HG03064 (cell line): ENCODE data around the gene A1CF.

Source experiments
- ATAC-seq: cut with Tn5 transposase; IDR thresholded peaks from one replicate; pipeline ENCODE4 v1.9.1; 2021; ENCODE audit warnings: low read depth; ENCODE audit not compliant: unreplicated experiment

A1CF gene

DNA sequence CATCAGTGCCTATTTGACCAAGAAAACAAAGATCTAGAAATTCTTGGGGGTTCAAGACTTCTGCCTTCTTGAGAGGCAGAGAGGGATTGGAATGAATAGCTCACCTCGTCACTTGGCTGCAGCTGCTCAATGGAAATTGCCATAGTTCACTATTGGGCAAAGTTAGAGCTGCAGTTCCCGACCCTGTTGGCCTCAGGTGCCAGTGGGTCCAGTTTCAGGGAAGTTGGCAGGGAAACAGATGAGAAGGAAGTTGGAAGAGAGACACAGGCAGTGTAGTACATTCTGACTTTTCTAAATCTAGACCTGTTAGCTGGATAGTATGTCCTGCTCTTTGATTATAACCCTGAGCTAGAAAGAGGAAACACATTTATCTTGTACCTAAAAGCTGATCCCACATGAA is 19.1 kb downstream of the A1CF start:
- ATAC-seq, result no peak

DNA sequence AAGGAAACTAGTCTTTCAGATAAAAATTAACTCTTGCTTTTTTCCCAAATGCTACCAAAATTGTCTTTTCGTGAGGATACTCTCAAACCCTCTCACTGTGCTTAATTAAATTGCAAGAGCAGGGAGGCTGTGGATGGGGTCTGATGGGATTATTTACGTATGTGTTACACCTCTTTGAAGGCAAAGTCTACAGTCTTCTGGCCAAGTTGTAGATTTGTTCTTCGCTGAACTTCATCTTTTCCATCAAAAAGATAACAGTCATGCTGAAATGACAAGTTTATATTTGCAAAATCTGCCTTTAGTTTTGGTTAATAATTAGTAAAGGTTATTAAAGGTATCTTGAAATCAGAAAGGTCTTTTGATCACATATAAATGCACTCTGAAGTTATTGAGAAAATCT is 22.7 kb downstream of the A1CF start:
- ATAC-seq, result no peak

DNA sequence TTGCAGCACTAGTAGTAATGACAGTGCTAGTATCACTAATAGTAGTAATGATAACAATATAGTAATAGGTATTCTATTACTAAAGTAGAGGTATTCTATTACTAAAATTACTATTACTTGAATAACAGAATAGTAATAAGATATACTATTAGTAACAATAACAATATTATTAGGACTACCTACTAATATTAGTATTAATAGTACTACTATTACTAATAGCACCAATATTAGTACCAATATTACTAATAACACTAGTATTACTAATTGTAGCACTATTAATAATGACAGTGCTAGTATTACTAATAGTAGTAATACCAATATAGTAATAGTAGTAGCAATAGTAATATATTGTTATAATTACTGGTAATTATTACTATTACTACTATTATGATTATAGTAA is 24.1 kb downstream of the A1CF start:
- ATAC-seq, result no peak

DNA sequence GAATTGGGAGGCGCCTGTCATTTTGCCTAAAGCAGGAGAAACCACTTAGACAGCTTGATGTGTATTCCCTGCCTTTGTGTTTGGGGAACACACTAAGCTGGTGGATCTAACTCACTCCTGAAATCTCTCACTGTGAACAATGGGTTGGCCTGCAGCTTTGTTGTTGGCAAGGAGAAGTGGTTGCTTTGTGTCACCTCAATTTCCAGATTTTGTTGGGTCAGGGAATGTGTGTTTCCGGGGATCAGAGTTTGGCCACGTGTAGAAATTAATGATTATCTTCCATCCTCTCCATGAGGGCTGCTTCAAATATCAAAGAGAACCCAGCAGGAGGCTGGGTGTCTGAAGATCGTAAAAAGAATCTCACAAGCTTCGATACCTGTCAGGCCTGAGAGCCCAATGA is 27.8 kb downstream of the A1CF start:
- no peak for ATAC-seq

DNA sequence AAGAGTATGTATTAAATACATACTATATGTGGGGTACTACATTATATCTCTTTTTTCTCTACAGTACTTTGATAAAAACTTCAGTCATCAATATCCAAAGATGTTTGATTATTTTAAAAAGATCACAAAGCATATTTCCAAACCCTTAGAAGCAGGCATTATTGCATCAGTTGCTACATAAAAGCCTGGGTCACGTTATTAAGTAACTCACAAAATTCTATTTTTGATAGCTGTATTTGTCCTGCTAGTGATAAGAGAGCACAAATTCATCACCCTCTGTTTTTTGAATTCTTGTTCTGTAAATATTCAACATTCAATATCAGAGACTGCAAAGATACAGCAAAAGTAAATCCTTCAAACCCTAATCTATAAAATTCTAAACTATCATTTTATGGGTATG is 30.0 kb downstream of the A1CF start:
- no peak for ATAC-seq

DNA sequence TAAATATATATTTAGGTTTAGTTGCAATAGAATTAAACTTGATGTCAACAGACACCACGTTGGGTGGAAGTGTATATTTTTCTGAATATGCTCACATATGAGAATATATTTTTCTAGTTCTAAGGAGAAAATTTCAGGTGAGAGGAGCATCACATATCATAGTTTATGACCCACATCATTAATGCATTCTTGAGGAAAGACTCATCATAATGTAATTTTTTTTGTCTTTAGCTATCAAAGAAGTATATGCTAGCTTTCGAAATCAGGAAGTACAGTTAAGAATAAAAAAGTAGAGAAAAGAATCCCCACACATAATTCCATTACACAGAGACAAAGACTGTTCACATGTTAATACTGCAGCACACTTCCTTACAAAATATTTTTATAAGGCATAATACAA is 30.4 kb downstream of the A1CF start:
- ATAC-seq, result no peak

DNA sequence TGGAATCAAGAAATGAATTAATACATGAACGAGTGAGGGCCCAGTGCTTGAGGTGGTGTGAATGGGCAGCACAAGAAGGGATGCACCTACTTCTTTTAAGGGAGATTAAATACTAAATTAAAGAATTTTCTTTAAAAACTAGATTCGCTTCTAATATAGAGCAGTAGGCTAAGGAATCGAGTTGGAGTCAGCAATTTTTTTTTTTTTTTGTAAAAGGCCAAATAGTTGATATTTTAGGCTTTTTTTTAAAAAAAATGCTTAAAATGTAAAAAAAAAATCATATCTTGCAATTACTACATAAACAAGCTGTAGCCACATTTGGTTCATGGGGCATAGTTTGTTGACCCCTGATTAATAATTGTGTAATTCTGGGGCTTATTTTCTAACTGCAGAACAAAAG is 31.9 kb downstream of the A1CF start:
- ATAC-seq, result no peak

DNA sequence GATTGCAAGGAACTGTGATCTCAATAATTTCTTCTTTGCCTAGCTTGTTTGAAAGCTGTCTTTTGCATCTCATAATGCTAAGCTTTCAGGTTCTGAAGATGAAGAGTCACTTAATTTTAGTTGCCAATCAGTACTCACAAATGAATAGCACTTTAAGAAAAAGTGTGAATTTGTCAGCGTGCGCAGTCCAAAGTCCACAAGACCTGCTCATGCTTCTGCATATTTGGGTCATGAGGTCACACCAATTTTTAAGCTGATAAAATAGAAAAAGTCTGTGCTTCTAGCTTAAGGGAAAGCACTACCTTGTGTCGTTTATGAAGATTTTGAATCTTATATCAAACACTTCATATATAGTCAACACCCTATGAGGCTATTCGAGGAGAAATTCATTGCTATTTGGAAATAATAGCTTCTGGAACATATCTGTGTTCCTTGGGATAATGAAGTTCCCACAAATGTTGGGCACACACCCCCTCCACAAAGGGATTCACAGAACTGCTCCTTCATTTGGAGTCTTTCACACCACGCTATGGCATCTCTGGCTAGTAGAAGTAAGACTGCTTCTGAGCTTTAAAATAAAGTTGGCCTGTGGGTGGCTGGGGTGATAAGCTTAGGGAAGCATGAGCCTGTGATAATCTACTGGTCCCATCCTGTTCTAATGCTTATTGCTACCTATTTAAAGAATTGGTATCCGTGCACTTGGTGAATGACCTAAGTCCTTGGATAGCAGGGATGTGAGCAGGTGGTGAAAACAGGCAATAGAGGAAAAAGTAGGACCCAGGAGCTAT is 33.3 kb downstream of the A1CF start:
- ATAC-seq, result no peak

DNA sequence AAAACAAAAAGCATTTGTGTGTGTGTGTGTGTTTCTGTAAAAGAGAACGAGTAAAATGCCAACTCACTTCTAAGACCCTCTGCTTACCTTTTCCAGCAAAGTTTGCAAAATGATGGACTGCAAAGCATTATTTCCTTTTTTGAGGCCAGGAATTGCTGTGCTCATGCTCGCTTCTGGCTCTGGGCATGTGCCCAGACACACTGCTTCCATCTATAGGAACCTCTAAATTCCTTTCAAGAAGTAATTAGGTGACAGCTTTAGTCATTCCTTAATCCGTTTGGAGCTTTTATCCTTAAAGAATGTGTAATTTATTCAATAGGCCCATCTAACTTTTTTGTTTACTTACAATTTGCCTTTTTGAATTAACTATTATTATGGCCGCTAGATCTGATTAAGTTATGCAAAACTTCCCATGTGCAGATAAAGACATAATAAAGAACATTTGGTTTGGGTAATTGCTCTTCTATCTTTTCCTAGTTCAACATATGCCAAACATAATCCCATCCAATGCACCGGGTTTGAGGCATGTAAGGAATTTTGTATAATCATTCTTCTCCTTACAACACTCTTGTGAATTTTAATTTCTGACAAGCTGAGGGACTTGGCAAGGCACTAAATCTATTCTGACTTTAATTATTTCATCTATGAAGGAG is 34.7 kb downstream of the A1CF start:
- no peak for ATAC-seq

DNA sequence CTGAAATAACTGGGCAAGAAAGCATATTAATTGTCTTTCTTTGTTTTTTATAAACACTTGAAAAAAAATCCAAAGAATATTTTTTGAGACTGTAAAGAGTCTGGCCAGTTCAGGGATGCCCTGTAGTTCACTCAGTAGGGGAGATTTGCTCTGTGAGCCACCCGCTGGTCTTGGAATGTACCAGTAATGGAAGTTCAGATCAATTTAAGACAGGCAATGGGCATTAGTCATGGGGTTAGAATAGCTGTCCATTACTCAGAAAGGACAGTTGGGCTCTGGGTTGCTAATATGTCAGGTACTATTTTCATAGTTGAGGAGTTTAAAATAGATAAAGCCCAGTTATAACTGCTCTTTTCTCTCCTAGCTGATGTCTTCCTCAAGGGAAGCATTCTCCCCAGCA is 38.7 kb downstream of the A1CF start:
- no peak for ATAC-seq

DNA sequence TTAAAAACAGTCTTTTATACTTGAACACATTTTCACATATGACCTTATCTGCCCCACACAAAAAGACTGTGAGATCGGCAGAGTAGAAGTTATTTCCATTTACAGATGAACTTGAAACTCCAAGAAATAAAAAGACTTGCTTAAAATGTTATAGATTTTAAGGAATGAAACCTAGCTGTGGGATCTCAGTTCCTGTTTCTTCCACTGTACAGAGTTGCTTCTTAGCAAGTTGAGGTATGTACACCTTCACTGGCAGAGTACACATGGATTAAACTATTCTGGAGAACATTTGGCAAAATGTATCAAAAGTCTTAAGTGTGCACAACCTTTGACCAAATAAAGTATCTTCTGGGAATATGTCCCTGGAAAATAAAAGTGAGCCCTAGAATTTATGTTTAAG is 48.3 kb downstream of the A1CF start:
- no peak for ATAC-seq

DNA sequence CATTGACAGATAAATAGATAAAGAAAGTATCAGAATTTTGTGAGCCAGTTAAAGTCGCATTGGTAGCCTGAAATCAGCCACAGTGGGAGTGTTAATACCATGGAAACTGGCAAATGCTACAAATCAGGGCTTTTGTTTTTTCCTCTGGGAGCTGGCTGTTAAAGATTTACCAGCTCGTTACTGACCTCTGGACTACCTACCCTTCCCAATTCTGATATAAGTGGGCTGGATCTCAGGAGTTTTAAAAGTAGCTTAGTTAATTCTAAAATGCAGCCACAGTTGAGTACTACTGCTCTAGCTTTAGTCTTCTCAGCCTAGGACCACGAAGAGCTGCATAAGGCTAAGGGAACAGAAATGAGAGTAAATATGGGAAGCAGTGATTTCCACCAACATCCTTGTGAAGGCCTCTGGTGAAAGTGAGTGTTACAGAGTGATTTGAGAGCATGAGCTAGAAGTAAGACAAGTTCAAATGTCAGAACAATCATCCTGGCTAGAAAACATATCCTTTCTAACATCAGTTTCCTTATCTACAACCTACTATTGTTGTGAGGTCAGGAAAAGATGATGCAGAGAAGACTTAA is 53.2 kb downstream of the A1CF start:
- ATAC-seq, result no peak

DNA sequence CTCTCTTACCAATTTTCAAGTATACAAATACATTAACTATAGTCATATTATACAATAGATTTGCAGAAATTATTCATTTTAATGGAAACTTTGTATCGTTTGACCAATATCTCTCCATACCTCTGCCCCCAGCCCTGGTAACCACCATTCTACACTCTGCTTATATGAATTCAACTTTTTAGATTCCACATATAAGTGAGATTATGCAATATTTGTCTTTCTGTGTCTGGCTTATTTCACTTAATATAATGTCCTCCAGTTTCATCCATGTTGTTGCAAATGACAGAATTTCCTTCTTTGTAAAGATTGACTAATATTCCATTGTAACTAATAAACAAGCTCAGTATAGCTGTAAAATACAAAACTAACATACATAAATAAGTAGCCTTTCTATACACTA is 55.4 kb downstream of the A1CF start:
- ATAC-seq, result no peak

DNA sequence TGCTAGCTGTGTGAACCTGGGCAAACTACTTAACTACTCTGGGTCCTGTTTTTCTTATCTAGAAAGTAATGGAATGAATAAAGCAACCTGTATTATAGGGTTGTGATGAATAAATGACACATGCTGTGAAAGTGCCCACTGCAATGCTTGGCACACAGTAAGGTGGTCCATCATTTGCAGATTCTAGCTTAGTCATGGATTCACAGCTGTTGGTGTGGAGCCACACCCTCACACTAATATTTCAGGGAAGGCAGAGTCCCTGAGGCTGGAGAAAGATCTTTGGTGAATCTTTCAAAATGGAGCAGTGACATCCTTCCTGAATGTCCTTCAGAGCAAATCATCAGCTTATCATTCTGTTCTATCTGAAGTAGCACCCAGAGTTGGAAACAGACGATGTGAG is 60.6 kb downstream of the A1CF start:
- ATAC-seq, result no peak

DNA sequence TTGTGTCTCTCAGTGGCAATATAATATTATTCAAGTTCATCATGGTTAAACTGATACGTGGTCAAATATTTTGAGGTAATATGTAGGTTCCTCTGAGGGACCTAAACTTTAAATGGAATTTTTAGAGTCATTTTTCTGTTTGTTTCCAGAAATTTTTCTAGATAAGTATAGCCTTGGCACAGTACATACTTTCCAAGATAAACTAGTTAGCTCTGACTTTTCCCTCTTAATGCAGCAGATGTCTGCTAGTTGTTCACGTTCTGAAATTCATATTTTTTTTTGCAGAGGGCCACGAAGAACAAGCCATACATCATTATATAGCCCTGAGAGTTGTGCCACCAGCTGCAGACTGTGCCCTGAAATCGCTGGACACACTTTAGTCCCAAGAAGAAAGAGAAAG is 61.6 kb downstream of the A1CF start:
- ATAC-seq, result no peak

DNA sequence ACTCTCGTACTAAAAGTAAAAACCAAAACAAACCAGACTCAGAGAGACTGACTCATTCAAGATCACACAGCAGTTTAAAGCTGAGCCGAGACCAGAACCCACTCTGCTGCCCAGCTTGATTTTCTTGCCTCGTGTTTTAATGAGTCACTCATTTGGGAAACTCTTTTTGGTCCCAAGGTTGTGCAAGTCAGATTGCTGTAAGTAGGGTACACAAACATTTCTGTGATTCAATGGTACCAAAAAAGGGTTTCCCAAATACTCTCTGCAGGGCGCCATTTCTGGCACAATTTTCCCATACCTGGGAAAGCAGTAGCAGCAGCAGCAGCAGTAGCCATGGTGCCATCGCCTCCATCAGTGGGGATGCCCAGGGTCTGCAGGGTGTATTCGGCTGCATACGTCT is 75.8 kb downstream of the A1CF start:
- ATAC-seq, result no peak

DNA sequence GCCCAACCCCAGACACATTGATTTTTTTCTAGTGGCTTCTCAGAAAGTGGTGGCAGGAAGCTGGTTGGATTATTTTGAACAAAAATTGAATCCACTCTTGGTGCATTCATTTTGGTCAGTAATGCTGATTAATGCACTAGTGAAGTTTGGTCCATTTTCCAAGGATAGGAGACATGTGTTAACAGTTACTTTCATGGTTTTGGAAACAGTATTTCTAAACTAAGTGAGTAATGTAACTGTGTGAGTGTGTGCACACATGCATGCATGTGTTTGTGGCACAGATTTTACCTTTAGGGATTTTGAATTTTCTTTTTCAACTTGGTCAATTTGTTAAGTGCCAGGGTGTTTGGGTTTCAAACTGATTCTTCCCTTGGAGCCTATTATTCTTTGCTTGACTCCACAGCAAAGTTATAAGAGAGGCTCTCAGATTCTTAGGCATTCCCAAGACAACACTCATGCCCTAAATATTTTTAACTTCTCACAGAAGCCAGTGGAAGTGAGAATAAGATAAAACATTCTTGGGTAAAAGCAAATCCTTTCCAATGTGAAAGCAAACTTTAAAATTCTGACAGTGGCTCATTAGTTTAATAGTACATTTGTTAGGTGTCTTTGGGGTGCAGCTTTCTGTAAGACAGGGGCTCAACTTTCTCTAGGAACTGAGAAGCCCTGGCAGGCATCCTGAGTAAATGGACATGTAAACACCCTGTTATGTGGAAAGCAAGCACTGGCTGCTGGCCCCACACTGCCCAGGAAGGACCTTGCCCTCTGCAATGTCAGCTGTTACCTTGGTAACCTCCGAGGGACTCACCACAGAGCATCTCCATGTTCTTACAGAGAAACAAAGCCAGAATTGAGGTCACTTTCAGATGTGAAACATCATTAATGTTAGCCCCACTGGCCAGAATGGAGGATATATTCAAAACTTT is 77.3 kb downstream of the A1CF start:
- ATAC-seq, result no peak

DNA sequence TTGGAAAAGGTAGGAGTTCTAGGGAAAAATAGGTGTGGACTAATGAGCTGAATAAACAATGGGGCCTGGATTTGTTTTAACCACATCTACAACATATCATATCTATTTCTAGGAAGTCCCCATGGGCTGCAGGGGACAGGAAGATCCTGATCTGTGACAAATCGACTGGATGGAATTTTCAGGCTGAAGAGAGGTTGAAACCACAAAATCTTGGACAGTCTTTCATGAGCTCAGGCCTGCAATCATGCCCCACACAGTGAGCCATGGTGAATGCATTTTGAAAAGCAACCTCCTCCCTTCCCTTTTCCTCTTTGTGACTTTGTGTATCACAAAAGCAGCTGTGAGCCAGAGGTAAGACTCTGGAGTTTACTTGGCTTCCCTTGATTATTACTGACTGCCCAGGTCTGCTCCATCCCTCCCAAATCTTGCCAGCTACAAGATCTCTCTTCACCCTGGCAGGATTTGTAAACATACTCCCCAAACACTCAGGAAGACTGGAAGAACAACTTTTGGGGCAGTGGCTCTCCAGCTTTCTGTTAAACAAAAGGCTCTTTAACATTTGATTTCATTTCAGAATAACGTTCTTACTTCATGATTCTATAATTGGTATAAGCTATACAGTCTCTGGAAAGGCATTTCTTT is 79.3 kb downstream of the A1CF start:
- no peak for ATAC-seq

DNA sequence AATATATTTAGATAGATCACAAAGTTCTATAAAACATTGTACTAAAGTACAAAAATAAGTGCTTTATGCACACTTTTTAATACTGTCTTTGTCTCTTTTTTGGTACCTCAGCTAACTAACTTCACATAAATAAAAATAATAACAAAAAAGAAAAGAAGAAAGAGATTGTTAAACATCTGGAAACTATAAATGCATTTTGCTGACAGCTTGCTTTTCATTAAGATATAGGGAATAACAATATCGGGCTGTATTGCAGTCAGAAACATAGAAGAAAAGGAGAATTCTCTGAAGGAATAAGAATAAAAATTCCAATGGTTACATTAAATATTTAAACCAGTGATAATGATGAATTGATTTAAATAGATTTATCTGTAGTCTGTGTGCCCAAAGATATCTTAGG is 85.8 kb downstream of the A1CF start:
- ATAC-seq, result no peak

DNA sequence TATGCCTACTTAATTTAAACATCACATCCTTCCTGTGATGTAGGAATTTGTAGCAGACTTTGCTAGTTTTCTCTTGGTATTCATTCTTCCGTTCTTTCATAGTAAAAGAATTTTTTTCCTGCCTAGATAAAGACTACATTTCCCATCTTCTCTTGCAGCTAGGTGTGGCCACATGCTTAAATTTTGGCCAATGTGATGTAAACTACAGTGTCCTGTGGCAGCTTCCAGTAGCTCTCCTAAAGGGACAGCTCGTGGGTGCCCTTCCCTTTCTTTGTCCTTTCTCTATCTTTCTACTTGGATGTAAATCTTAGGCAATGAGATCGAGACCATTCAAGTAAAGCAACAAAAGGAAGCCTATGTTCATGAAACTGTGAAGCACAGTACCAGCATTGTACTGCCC is 87.1 kb downstream of the A1CF start:
- ATAC-seq, result no peak

DNA sequence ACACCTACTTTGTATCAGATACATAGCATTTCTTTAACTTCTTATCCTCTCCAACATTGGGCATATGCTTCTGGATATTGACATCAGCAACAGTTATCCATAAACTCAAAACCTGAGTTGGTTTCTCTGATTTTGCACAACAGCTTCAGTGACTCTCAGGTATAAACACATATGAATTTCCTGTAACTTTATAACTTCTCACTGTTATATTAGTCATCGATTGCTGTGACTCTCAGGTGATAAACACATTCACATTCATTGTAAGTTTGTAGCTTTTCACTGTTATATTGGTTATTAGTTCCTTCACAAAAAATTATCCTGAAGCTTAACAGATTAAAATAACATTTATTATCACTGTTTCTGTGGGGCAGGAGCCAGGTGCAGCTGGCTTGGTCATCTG is 88.7 kb downstream of the A1CF start:
- no peak for ATAC-seq
